ENCODE measurements around the gene SPEF2.

Gene SPEF2

DNA sequence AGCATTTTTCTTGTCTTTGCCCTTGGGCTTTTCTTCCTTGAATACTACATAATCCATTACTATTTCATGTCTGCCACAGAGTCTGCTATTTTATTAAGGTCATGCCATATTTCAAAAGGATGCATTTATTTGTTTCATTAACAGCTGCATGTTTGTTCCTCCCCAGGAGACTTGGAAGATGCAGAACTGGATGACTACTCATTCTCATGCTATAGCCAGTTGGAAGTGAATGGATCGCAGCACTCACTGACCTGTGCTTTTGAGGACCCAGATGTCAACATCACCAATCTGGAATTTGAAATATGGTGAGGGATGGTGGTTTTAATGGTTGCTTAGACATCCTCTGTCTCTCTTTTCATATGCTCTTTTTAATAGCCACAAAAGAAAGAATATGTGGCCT lies 243.0 kb downstream of the SPEF2 start:
- no peak for DNase-seq

DNA sequence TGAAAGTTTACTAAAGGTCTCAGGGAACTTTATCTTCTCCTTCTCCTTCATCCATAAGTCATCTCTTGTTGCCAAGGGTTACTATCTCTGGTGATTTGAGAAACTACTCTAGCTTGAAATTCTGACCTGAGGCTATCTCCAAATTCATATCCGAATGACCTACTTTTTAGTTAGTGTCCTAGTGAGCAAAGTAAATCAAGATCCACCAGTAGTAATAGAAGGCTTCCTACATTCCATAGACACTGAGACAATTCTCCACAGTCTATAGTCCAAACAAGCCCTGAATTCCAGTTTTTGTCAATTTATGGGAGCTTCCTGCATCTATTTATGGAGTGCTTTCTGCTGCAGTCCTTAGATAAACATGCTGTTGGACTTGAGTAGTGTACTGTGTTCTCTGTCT lies 244.1 kb downstream of the SPEF2 start:
- DNase-seq: no peak

DNA sequence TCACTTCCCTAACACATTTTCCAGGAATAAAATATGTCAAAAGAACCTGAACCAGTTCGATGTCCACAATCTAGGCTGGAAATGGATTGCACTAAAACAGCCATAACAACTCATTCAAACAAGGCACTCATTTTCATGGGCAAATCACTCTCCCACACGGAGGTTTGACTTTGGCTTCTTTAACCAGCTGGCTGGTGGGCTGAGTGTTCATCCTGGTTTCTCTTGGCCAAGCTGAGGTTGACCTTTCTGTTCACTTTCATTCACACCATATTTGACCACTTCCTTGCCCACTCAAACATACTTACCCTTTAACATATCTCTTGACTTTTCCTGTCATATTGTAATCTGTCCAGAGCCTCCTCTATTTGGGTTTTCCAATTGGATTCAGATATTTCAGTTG lies 244.5 kb downstream of the SPEF2 start:
- DNase-seq: no peak

DNA sequence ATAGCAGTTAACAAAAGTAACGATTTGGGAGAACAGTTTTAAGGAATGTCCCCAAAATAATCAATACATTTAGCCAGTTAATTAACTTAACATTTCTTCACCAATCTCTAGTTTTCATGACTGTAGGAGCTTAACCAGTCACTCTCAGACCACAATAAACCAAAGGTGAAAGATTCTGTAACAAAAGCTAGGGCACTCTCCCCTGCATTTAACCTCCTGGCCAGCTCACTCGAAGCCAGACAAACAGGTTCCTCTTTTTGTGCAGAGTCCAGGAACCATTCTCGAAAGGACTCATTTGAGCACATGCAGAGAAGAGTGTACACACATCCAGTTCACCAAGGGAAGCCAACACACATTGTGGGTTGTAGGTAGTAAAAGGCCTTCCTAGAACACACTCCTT lies 245.5 kb downstream of the SPEF2 start:
- DNase-seq: no peak

Measured in GF-D8 (cell line).